ENCODE results near the gene DYNLRB1. TPM values are rescaled to one million over a fixed set of nuclear protein-coding genes. Genes with fewer than 3 reads are reported as not detected.
"Not testable (repeated sequence)": the region's sequence is repeated elsewhere in the genome, so short reads cannot be mapped to it uniquely, and the experiment has no call there.

DYNLRB1 gene
- polyA plus RNA-seq, 3 donors = 178 to 205 (median 203) TPM

DNA sequence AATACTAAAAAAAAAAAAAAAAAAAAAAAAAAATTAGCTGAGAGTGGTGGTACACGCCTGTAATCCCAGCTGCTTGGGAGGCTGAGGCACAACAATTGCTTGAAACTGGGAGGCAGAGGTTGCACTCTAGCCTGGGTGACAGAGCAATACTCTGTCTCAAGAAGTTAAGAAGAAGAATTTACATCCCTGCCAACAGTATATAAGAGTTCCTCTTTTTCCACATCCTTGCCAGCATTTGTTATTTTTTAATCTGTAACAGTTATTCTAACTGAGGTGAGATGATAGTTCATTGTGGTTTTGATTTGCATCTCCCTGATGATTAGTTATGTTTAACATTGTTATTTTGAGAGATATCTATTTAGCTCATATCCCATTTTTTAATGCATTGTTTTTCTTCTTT lies 20.3 kb upstream of the DYNLRB1 start:
- DNase-seq (ENCODE audit: extremely low read depth in 1 of 11, low read depth in 9 of 11, low spot score in 4 of 11) = no peak

DNA sequence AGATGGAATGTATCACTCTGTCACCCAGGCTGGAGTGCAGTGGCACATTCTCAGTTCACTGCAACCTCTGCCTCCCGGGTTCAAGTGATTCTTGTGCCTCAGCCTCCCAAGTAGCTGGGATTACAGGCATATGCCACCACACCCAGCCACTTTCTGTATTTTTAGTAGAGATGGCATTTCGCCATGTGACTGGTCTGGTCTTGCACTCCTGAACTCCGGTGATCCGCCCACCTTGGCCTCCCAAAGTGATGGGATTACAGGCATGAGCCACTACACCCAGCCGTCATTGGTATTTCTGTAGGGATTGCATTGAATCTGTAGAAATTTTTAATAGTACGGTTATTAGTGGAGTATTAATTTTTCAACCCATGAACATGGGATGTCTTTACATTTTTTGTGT lies 18.6 kb upstream of the DYNLRB1 start:
- DNase-seq (ENCODE audit: extremely low read depth in 1 of 11, low read depth in 9 of 11, low spot score in 4 of 11) = not testable (repeated sequence)

GRCh38 chr20:34500823-34501222 lies 15.4 kb upstream of the DYNLRB1 start:
- DNase-seq (ENCODE audit: extremely low read depth in 1 of 11, low read depth in 9 of 11, low spot score in 4 of 11) = no peak

DNA sequence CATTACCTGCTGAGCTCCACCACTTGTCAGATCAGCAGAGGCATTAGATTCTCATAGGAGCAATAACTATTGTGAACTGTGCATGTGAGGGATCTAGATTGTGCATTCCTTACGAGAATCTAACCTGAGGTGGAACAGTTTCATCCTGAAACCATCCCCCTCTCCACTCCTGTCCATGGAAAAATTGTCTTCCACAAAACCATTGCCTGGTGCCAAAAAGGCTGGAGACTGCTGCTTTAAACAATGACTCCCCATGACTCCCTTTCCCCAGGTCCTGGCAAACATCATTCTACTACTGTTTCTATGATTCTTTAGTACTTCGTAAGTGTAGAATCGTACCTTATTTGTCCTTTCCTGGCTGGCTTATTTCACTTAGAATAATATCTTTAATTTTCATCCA lies 9.7 kb upstream of the DYNLRB1 start:
- no peak for DNase-seq (ENCODE audit: extremely low read depth in 1 of 11, low read depth in 9 of 11, low spot score in 4 of 11)

GRCh38 chr20:34507702-34508413 lies 8.4 kb upstream of the DYNLRB1 start:
- DNase-seq (ENCODE audit: extremely low read depth in 1 of 11, low read depth in 9 of 11, low spot score in 4 of 11) = no peak

- no peak for DNase-seq (ENCODE audit: extremely low read depth in 1 of 11, low read depth in 9 of 11, low spot score in 4 of 11)
Observed at GRCh38 chr20:34510575-34510974, 5.6 kb upstream of the DYNLRB1 start.

DNA sequence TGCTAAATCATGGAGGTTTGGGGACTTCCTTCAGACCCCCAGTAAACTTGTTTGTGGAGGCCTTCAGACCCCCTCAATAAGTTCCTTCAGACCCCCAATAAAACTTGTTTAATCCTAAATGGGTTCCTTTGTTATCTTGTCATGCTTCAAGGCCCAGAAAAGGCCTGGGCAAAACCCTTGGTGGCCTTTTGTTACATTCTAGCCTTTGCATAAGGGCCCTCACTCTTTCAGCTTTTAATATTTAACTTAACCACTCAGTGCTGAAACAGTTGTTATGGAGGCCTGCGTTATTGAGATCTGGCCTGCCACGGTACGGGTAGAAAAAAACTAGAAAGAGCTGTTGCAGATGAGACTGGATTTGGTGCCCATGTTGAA lies 4.3 kb upstream of the DYNLRB1 start:
- peak in 1 of 11 donors; percentile 11 for DNase-seq (ENCODE audit: extremely low read depth in 1 of 11, low read depth in 9 of 11, low spot score in 4 of 11)

- peak in 1 of 11 donors; percentile 11 for DNase-seq (ENCODE audit: extremely low read depth in 1 of 11, low read depth in 9 of 11, low spot score in 4 of 11)
Observed at GRCh38 chr20:34512266-34512954, 3.8 kb upstream of the DYNLRB1 start.

GRCh38 chr20:34512955-34513419 lies 3.2 kb upstream of the DYNLRB1 start:
- DNase-seq (ENCODE audit: extremely low read depth in 1 of 11, low read depth in 9 of 11, low spot score in 4 of 11) = no peak

DNA sequence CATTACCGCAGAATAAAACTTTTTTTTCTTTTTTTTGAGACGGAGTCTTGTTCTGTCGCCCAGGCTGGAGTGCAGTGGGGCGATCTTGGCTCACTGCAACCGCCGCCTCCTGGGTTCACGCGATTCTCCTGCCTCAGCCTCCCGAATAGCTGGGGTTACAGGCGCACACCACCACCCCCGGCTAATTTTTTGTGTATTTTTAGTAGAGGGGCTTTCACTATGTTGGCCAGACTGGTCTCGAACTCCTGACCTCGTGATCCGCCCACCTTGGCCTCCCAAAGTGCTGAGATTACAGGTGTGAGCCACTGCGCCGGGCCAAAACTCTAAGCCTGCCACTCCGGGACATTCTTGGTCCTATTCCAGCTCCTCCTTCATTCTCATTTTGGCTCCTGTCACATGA lies 2.2 kb upstream of the DYNLRB1 start:
- not testable (repeated sequence) for DNase-seq (ENCODE audit: extremely low read depth in 1 of 11, low read depth in 9 of 11, low spot score in 4 of 11)

DNA sequence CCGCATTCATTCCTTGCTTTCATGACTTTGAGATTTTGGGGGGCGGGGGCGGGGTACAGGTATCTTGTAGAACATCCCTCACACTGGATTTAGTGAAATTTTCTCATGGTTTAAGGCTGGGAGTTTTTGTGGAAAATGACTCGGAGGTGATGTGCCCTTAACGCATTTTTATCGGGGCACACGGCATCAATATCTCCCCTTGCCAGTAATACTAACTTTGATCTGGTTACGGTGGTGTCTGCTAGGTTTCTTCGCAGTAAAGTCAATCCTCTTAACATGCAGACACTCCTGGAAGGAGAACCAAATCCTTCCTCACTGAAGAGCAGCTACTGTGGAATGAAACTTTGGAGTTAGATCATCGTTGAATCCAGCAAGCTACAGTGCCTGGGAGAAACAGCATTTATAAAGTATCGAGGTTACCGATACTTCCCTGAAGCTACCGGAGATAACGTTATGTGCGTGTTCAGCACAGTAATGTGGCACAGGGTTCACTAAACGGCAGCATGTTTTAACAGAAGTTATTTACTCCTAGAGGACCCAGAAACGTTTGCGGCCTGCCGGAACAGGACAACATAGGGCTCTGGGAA lies 1.2 kb upstream of the DYNLRB1 start:
- no peak for DNase-seq (ENCODE audit: extremely low read depth in 1 of 11, low read depth in 9 of 11, low spot score in 4 of 11)

GRCh38 chr20:34515484-34516246 lies 557 bp upstream of the DYNLRB1 start:
- peak in 5 of 11 donors; percentile 41 to 64 (median 48) for DNase-seq (ENCODE audit: extremely low read depth in 1 of 11, low read depth in 9 of 11, low spot score in 4 of 11)

DNA sequence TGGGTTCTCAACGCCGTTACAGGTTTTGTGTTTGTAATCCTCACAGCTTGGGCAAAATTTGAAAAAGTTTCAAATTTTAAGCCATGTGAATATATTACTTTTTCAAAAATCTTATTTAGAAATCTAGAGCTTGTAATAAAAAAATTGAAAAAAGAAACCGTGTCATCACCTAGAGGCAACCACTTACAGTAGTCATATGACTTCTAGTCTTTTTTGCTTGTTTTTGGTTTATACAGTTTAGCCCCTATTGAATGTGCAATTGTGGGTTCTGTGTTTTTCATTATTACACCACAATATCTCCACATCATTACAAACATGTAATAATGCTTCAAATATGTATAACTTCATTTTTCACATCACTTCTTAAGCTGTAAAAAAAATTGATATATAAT lies 888 bp downstream of the DYNLRB1 start:
- no peak for DNase-seq (ENCODE audit: extremely low read depth in 1 of 11, low read depth in 9 of 11, low spot score in 4 of 11)

- DNase-seq (ENCODE audit: extremely low read depth in 1 of 11, low read depth in 9 of 11, low spot score in 4 of 11) = not testable (repeated sequence)
Observed at GRCh38 chr20:34518863-34519262, 2.6 kb downstream of the DYNLRB1 start.

DNA sequence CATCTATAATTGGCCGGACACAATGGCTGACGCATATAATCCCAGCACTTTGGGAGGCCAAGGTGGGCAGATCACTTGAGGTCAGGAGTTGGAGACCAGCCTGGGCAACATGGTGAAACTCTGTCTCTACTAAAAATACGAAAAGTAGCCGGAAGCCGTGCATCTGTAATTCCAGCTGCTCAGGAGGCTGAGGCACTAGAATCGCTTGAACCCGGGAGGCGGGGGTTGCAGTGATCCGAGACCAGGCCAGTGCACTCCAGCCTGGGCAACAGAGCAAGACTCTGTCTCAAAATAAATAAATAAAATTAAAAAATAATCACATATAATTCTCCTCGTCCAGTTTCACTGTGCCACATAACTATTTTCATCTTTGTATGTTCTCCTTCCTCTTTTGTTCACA lies 3.6 kb downstream of the DYNLRB1 start:
- DNase-seq (ENCODE audit: extremely low read depth in 1 of 11, low read depth in 9 of 11, low spot score in 4 of 11) = not testable (repeated sequence)

GRCh38 chr20:34522969-34523871 lies 7.0 kb downstream of the DYNLRB1 start:
- no peak for DNase-seq (ENCODE audit: extremely low read depth in 1 of 11, low read depth in 9 of 11, low spot score in 4 of 11)

DNA sequence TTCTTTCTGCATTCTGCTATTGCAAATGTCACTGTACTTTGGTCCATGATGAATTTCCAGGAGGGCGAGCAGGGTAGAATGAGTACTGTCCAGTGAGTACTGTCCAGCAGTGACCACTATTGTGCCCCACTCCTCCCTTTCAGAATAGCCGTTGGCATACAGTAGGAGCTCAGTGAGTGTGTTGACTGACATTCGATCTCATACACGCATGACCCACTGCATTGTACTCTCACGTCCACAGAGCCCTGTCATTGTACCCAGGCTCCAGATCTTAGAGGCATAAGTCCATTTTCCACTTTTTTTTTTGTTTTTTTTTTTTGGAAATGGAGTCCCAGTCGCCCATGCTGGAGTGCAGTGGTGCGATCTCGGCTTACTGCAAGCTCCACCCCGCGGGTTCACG lies 8.2 kb downstream of the DYNLRB1 start:
- DNase-seq (ENCODE audit: extremely low read depth in 1 of 11, low read depth in 9 of 11, low spot score in 4 of 11) = no peak

GRCh38 chr20:34525342-34525708 lies 9.1 kb downstream of the DYNLRB1 start:
- no peak for DNase-seq (ENCODE audit: extremely low read depth in 1 of 11, low read depth in 9 of 11, low spot score in 4 of 11)
